ENCODE measurements around the gene NPLOC4. TPM values are rescaled to one million over a fixed set of nuclear protein-coding genes. Genes with fewer than 3 reads are reported as not detected.
A peak's percentile ranks its signal among the peaks of the same experiment; 100 is the strongest.

The NPLOC4 gene
- total and polyA plus RNA-seq, 9 of the 15 experiments (the other 6 are each of a cell fraction or from before 2014, with no cell fraction given), result 1.5 to 116 (median 64.5) TPM

GRCh38 chr17:81666342-81667191 lies 29.7 kb upstream of the NPLOC4 start, which contains the start of the genes CCDC137 and OXLD1:
Gene CCDC137, plus strand, starts transcription at chr17:81666737. Its CDS starts 30 bp downstream, at chr17:81666767.
Gene OXLD1, minus strand, starts transcription at chr17:81666605. Its CDS starts 28 bp downstream, at chr17:81666577.
- Histone ChIP-seq H4K20me1 (replicated peaks; ENCODE audit: control insufficient read depth, insufficient read depth, low read length) (no peaks in the 10 kb centered on the region), H2AFZ (ENCODE audit: low read depth, low read length) (peak within 1 kb of the TSS; percentile 53), H3K27ac (ENCODE audit: extremely low read depth, low read depth, low read length) (peak within 1 kb of the TSS; percentile 98), H3K9me3 (replicated peaks; ENCODE audit: control insufficient read depth, insufficient read depth, low read depth, low read length) (no peaks in the 10 kb centered on the region), H3K27me3 (ENCODE audit: control insufficient read depth in 2 of 2, insufficient read depth in 2 of 2, low read length in 2 of 2) (no peaks in the 10 kb centered on the region), H3K4me1 (replicated peaks in 1 of 2; ENCODE audit: control insufficient read depth in 2 of 2, insufficient read depth in 2 of 2, low read length in 2 of 2) (peaks cover 36 to 77% of the 10 kb centered on the region in 2 experiments), H3K9ac (ENCODE audit: insufficient read depth in 1 of 2, low read depth in 2 of 2, low read length in 2 of 2) (peak within 1 kb of the TSS; percentile 99 to 100), H3K36me3 (ENCODE audit: control insufficient read depth, insufficient read depth, low read length) (peaks cover 56% of the 10 kb centered on the region), H3K4me2 (ENCODE audit: insufficient read depth, low read length) (peak within 1 kb of the TSS; percentile 94), H3K9me1 (ENCODE audit: control insufficient read depth, insufficient read depth, low read length) (no peaks in the 10 kb centered on the region), H3K79me2 (ENCODE audit: control insufficient read depth, insufficient read depth, low read length) (peaks cover 63% of the 10 kb centered on the region), H3K4me3 (peak within 1 kb of the TSS; percentile 87)
- CTCF ChIA-PET (ENCODE audit: low intra/inter-chr PET ratio), result no interaction called here
- intact Hi-C loops (cut with micrococcal nuclease) (loop anchor here (1.0 to 5.0 kb wide), 2 partner anchors 30 to 36 kb away; partner anchors contain the start of gene MRPL12), in situ Hi-C loops (cut with MboI) (no loop called here)
- WGBS (ENCODE audit: insufficient coverage, low coverage, missing lambda C conversion rate), result under 1% methylated on average over 71 of the region's 96 CpGs
- ATAC-seq, result peak; percentile 94
- no TSS peak for BruUV-seq (replicated peaks)
- peak; percentile 82 for FAIRE-seq
- POLR2A ChIA-PET, result interaction anchor here (0.6 to 2.0 kb wide), 7 partner anchors 9 to 48 kb away, joined by 4 to 9 read pairs (median 6); partner anchors contain the start of genes ARL16 and HGS
- DNase-seq (ENCODE audit: extremely low read depth in 1 of 4, low spot score in 3 of 4), result peak; percentile 95 to 98 (median 97)
- TF ChIP-seq SMARCC2 (IDR thresholded peaks at IDR 0.05; ENCODE audit: low read depth) (no peak), ZNF507 (tag; conservative IDR thresholded peaks at IDR 0.05) (no peak), CAMTA2 (CRISPR knock-in tag; conservative IDR thresholded peaks at IDR 0.05) (no peak), ZKSCAN3 (CRISPR knock-in tag; IDR thresholded peaks at IDR 0.05) (no peak), TGIF2 (CRISPR knock-in tag; IDR thresholded peaks at IDR 0.05) (0 out of 2 replicates have a peak, but pooled peaks have one; percentile 34), HMGXB4 (CRISPR knock-in tag; IDR thresholded peaks at IDR 0.05) (no peak; the same call in 1 of the 2 replicates), GATAD2B (IDR thresholded peaks at IDR 0.05; ENCODE audit: borderline replicate concordance) (peak; percentile 97), HNRNPK (IDR thresholded peaks at IDR 0.05; ENCODE audit: low read depth, low read length, poor library complexity, severe bottlenecking) (no peak), HOXB6 (CRISPR knock-in tag; IDR thresholded peaks at IDR 0.05; ENCODE audit: borderline replicate concordance) (no peak), UBTF (IDR thresholded peaks at IDR 0.05; ENCODE audit: borderline replicate concordance in 1 of 2, low read depth in 2 of 2, low read length in 2 of 2) (peak; percentile 57 to 68; a peak in 1 of 4 replicates), RCOR1 (IDR thresholded peaks at IDR 0.05; ENCODE audit: borderline replicate concordance in 1 of 2, low read depth in 2 of 2, low read length in 2 of 2) (no peak), CBX5 (IDR thresholded peaks at IDR 0.05; ENCODE audit: borderline replicate concordance, low read depth) (no peak), SAFB2 (IDR thresholded peaks at IDR 0.05; ENCODE audit: borderline replicate concordance, low read depth, low read length, severe bottlenecking) (no peak), KAT2B (IDR thresholded peaks at IDR 0.05; ENCODE audit: low read depth, low read length) (no peak), HMG20B (CRISPR knock-in tag; IDR thresholded peaks at IDR 0.05) (no peak), SNIP1 (IDR thresholded peaks at IDR 0.05; ENCODE audit: low read depth) (no peak), LEF1 (IDR thresholded peaks at IDR 0.05) (no peak), ZNF174 (CRISPR knock-in tag; IDR thresholded peaks at IDR 0.05) (no peak), POLR3G (IDR thresholded peaks at IDR 0.05; ENCODE audit: extremely low read depth, insufficient read length, insufficient replicate concordance) (no peak)

Measured in K562 (cell line).